DOHH2 (cell line): ENCODE results near the gene NCAPG2.
"Not testable (repeated sequence)": the region's sequence is repeated elsewhere in the genome, so short reads cannot be mapped to it uniquely, and the experiment has no call there.

Experiments
- H3F3A ChIP-seq: fragments of 200-600 bp; sonication (generic), shearing (Covaris generic); 2 replicates; pipeline ENCODE4 v1.6.0; 2016; ENCODE audit warnings: antibody characterized with exemption, mild to moderate bottlenecking; ENCODE audit not compliant: control insufficient read depth, insufficient read depth
- H3K27ac ChIP-seq: fragments of 200-600 bp; sonication (generic); 2 replicates; pipeline ENCODE4 v1.5.1; 2014; ENCODE audit warnings: low read depth, mild to moderate bottlenecking, low read length, moderate library complexity
- H3K27me3 ChIP-seq: fragments of 200-600 bp; sonication (generic); 2 replicates; pipeline ENCODE4 v1.6.1; 2014; ENCODE audit warnings: mild to moderate bottlenecking, low read length, mixed read lengths; ENCODE audit not compliant: control insufficient read depth
- H3K36me3 ChIP-seq: fragments of 200-600 bp; sonication (generic); 2 replicates; pipeline ENCODE4 v1.6.1; 2014; ENCODE audit warnings: mild to moderate bottlenecking, low read length, moderate library complexity, mixed read lengths; ENCODE audit not compliant: control insufficient read depth
- H3K4me1 ChIP-seq: fragments of 200-600 bp; sonication (generic); 2 replicates; pipeline ENCODE4 v1.6.1; 2014; ENCODE audit warnings: mild to moderate bottlenecking, low read length, mixed read lengths; ENCODE audit not compliant: control insufficient read depth
- H3K4me2 ChIP-seq: fragments of 200-600 bp; sonication (generic); 2 replicates; pipeline ENCODE4 v1.6.0; 2014; ENCODE audit warnings: mild to moderate bottlenecking, low read length, moderate library complexity
- H3K4me3 ChIP-seq: fragments of 200-600 bp; sonication (generic); 2 replicates; pipeline ENCODE4 v1.5.1; 2014; ENCODE audit warnings: mild to moderate bottlenecking, low read length, mixed read lengths
- H3K79me2 ChIP-seq: fragments of 200-600 bp; sonication (generic); 2 replicates; pipeline ENCODE4 v1.6.1; 2014; ENCODE audit warnings: mild to moderate bottlenecking, low read length, mixed read lengths; ENCODE audit not compliant: control insufficient read depth
- H3K9me2 ChIP-seq: fragments of 200-600 bp; sonication (generic); replicated peaks from 2 replicates; pipeline ENCODE4 v1.6.1; 2014; ENCODE audit warnings: mild to moderate bottlenecking, low read length, mixed read lengths; ENCODE audit not compliant: control insufficient read depth
- H3K9me3 ChIP-seq: fragments of 200-600 bp; sonication (generic); 2 replicates; pipeline ENCODE4 v1.6.1; 2014; ENCODE audit warnings: antibody characterized with exemption, low read length, mixed read lengths; ENCODE audit not compliant: control insufficient read depth, insufficient read depth
- H4K20me1 ChIP-seq: fragments of 200-600 bp; sonication (generic); 2 replicates; pipeline ENCODE4 v1.6.0; 2014; ENCODE audit warnings: low read depth, mild to moderate bottlenecking, antibody characterized with exemption, low read length, moderate library complexity; ENCODE audit not compliant: control insufficient read depth, insufficient read depth
- CTCF ChIP-seq: fragments of 200-600 bp; sonication (generic); IDR thresholded peaks from one replicate; pipeline ENCODE4 v1.5.1; 2014; ENCODE audit warnings: antibody characterized with exemption, mild to moderate bottlenecking, low read depth, low read length; ENCODE audit not compliant: poor library complexity, severe bottlenecking
- EZH2phosphoT487 ChIP-seq: fragments of 200-600 bp; sonication (generic); IDR thresholded peaks from 2 replicates; pipeline ENCODE4 v1.6.1; 2017; ENCODE audit warnings: borderline replicate concordance, mild to moderate bottlenecking, antibody characterized with exemption, low read length, moderate library complexity, mixed read lengths

Gene NCAPG2

GRCh38 chr7:158706710-158707590 is 2.3 kb upstream of the NCAPG2 start:
- peaks cover 39% of the 10 kb centered on the region for H3K4me1 ChIP-seq
- H3K27ac ChIP-seq: no peak overlapping the region
- H3K27me3 ChIP-seq: no peaks in the 10 kb centered on the region
- H3K4me3 ChIP-seq: no peak overlapping the region
- H3K9me2 ChIP-seq: no peaks in the 10 kb centered on the region
- no peak for TF ChIP-seq CTCF
- TF ChIP-seq EZH2phosphoT487: no peak
- peaks cover 16% of the 10 kb centered on the region for H3K9me3 ChIP-seq
- H3K79me2 ChIP-seq: peaks cover 33% of the 10 kb centered on the region
- peaks cover 10% of the 10 kb centered on the region; the same call in 1 of the 2 replicates for H4K20me1 ChIP-seq
- no peak overlapping the region for H3K4me2 ChIP-seq
- peaks cover 39% of the 10 kb centered on the region for H3K36me3 ChIP-seq
- H3F3A ChIP-seq: peaks cover 11% of the 10 kb centered on the region

DNA sequence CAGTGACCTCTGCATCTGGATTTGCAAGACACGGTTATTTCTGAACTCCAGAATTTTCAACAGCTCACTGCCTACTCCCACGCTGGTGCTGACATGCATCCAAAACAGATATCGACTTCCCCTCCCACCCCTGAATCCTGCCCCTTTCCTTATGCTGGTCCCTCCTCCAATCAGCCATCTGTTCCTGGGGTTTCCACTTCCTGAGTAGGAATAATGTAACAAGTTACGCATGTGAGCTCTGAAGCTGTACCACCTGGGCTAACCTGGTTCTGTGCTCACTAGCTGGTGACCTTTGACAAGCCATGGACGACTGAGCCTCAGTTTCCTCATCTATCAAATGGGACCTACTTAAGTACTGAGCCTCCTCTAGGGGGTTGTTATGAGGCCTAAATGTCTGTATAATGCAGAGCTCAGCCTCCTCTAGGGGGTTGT is 1.7 kb upstream of the NCAPG2 start:
- H3K9me3 ChIP-seq: peaks cover 16% of the 10 kb centered on the region
- peaks cover 11% of the 10 kb centered on the region for H3F3A ChIP-seq
- peak overlapping the region; percentile 86 for H3K4me2 ChIP-seq
- TF ChIP-seq CTCF (no peak), EZH2phosphoT487 (no peak)
- H3K27ac ChIP-seq: no peak overlapping the region
- no peaks in the 10 kb centered on the region for H3K27me3 ChIP-seq
- peaks cover 39% of the 10 kb centered on the region for H3K79me2 ChIP-seq
- H3K4me1 ChIP-seq: peaks cover 45% of the 10 kb centered on the region
- H4K20me1 ChIP-seq: peaks cover 10% of the 10 kb centered on the region; the same call in 1 of the 2 replicates
- peaks cover 46% of the 10 kb centered on the region for H3K36me3 ChIP-seq
- peak overlapping the region; percentile 84; the same call in 1 of the 2 replicates for H3K4me3 ChIP-seq
- no peaks in the 10 kb centered on the region for H3K9me2 ChIP-seq

- Histone ChIP-seq H3K4me1 (peaks cover 41% of the 10 kb centered on the region), H3K79me2 (peaks cover 49% of the 10 kb centered on the region), H3K9me2 (no peaks in the 10 kb centered on the region), H3K4me2 (peak overlapping the region; percentile 86), H4K20me1 (peaks cover 10% of the 10 kb centered on the region; the same call in 1 of the 2 replicates), H3K9me3 (peaks cover 16% of the 10 kb centered on the region), H3F3A (peaks cover 11% of the 10 kb centered on the region), H3K4me3 (peak overlapping the region; percentile 84), H3K27me3 (no peaks in the 10 kb centered on the region), H3K36me3 (peaks cover 55% of the 10 kb centered on the region), H3K27ac (peak overlapping the region; percentile 55)
- TF ChIP-seq EZH2phosphoT487 (no peak), CTCF (no peak)
These were observed 738 bp upstream of the NCAPG2 start for GRCh38 chr7:158705234-158705850.

DNA sequence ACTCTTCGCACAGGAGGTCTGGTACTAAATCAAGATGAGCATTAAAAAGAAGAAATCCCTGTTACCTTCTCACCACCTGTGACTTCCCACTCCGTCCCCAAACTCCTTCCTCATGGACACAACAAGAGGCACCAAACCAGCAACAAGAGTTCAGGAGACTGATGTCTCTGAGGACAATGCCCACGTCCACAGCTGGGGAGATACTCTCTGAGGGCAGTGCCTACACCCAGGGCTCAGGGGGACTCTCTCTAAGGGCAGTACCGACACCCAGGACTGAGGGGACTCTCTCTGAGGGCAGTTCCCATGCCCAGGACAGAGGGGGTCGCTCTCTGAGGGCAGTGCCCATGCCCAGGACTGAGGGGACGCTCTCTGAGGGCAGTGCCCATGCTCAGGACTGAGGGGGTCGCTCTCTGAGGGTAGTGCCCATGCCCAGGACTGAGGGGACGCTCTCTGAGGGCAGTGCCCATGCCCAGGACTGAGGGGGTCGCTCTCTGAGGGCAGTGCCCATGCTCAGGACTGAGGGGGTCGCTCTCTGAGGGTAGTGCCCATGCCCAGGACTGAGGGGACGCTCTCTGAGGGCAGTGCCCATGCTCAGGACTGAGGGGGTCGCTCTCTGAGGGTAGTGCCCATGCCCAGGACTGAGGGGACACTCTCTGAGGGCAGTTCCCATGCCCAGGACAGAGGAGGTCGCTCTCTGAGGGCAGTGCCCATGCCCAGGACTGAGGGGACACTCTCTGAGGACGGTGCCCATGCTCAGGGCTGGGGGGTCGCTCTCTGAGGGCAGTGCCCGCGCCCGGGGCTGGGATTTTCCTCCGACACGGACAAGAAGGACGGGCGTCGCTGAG is 703 bp downstream of the NCAPG2 start:
- Histone ChIP-seq H3K9me3 (peaks cover 16% of the 10 kb centered on the region), H3K4me1 (peaks cover 40% of the 10 kb centered on the region), H4K20me1 (peaks cover 10% of the 10 kb centered on the region; the same call in 1 of the 2 replicates), H3K36me3 (peaks cover 69% of the 10 kb centered on the region), H3K4me2 (peak overlapping the region; percentile 83), H3K4me3 (peak overlapping the region; percentile 84), H3K79me2 (peaks cover 63% of the 10 kb centered on the region), H3K27ac (peak overlapping the region; percentile 55), H3F3A (peaks cover 11% of the 10 kb centered on the region)
- H3K27me3 ChIP-seq, H3K9me2 ChIP-seq: not testable (repeated sequence)
